Activated CD4-positive, alpha-beta memory T cell treated with anti-CD3 and anti-CD28 coated beads, Interleukin-2, amount 10 ng/mL, durations not matched to agents 7 days and 5 days (primary cell): ENCODE results near the gene CHPF2. TPM values are rescaled to one million over a fixed set of nuclear protein-coding genes. Genes with fewer than 3 reads are reported as not detected.
A peak's percentile ranks its signal among the peaks of the same experiment; 100 is the strongest.

Experiments
- CTCF ChIA-PET: fragments of 350-600 bp; sonication (Branson Sonifier 250); formaldehyde crosslinking; loops from one replicate; lab custom pipeline; 2021; ENCODE audit warnings: antibody characterized with exemption, inconsistent platforms; lab: Charles Lee
- POLR2A ChIA-PET: fragments of 350-600 bp; sonication (Branson Sonifier 250); formaldehyde crosslinking; loops from one replicate; lab custom pipeline; 2021; ENCODE audit warnings: antibody characterized with exemption; lab: Charles Lee
- DNase-seq: peaks from one replicate; pipeline ENCODE4 v3.0.0-alpha.2; 2020
- H3K27ac Mint-ChIP-seq: one replicate; pipeline ENCODE4 v1.8.0; 2021; ENCODE audit warnings: mild to moderate bottlenecking, mixed read lengths
- H3K27me3 Mint-ChIP-seq: one replicate; pipeline ENCODE4 v1.8.0; 2021; ENCODE audit warnings: mixed read lengths
- H3K36me3 Mint-ChIP-seq: one replicate; pipeline ENCODE4 v1.8.0; 2021; ENCODE audit warnings: low read depth, mixed read lengths
- H3K4me1 Mint-ChIP-seq: one replicate; pipeline ENCODE4 v1.8.0; 2021; ENCODE audit warnings: mixed read lengths
- H3K4me3 Mint-ChIP-seq: one replicate; pipeline ENCODE4 v1.8.0; 2021; ENCODE audit warnings: mild to moderate bottlenecking, mixed read lengths
- H3K9me3 Mint-ChIP-seq: one replicate; pipeline ENCODE4 v1.8.0; 2021; ENCODE audit warnings: mixed read lengths
- total RNA-seq, 2 experiments: library from RNA; stranded (reverse); gene quantifications; one replicate each; pipeline ENCODE4 v1.2.3, GENCODE V29; 2021

Gene CHPF2
- total RNA-seq, 2 experiments from 2014 or later, result 56.0 to 56.4 TPM

GRCh38 chr7:151195616-151196450 is 36.5 kb upstream of the CHPF2 start:
- Mint-ChIP-seq H3K27ac (no peak overlapping the region), H3K27me3 (peaks cover 7% of the 10 kb centered on the region), H3K9me3 (no peaks in the 10 kb centered on the region), H3K4me3 (no peak overlapping the region), H3K4me1 (peaks cover 4% of the 10 kb centered on the region), H3K36me3 (no peaks in the 10 kb centered on the region)
- ChIA-PET CTCF (interaction anchor here (1.1 kb wide), 1 partner anchor 30 kb away, joined by 3 read pairs; no protein-coding TSS in a partner anchor), POLR2A (no interaction called here)
- no peak for DNase-seq

GRCh38 chr7:151197932-151198331 is 34.4 kb upstream of the CHPF2 start:
- DNase-seq, result no peak
- H3K27ac Mint-ChIP-seq, result no peak overlapping the region
- no peaks in the 10 kb centered on the region for H3K9me3 Mint-ChIP-seq
- POLR2A ChIA-PET, result no interaction called here
- no peaks in the 10 kb centered on the region for H3K36me3 Mint-ChIP-seq
- CTCF ChIA-PET, result no interaction called here
- no peak overlapping the region for H3K4me3 Mint-ChIP-seq
- peaks cover 13% of the 10 kb centered on the region for H3K27me3 Mint-ChIP-seq
- H3K4me1 Mint-ChIP-seq, result peaks cover 4% of the 10 kb centered on the region

GRCh38 chr7:151198945-151199848 is 33.1 kb upstream of the CHPF2 start:
- H3K4me3 Mint-ChIP-seq, result no peak overlapping the region
- H3K4me1 Mint-ChIP-seq, result peaks cover 3% of the 10 kb centered on the region
- POLR2A ChIA-PET, result interaction anchor here (2.3 kb wide), 1 partner anchor 28 kb away, joined by 6 read pairs; the partner anchor contains the start of gene ABCF2
- peaks cover 15% of the 10 kb centered on the region for H3K27me3 Mint-ChIP-seq
- H3K9me3 Mint-ChIP-seq, result no peaks in the 10 kb centered on the region
- no peak for DNase-seq
- H3K27ac Mint-ChIP-seq, result no peak overlapping the region
- CTCF ChIA-PET, result no interaction called here
- H3K36me3 Mint-ChIP-seq, result no peaks in the 10 kb centered on the region

- POLR2A ChIA-PET, result no interaction called here
- CTCF ChIA-PET, result no interaction called here
- peaks cover 8% of the 10 kb centered on the region for H3K27me3 Mint-ChIP-seq
Observed at GRCh38 chr7:151201344-151201743, 30.9 kb upstream of the CHPF2 start.

GRCh38 chr7:151201751-151202150 is 30.5 kb upstream of the CHPF2 start:
- ChIA-PET POLR2A (no interaction called here), CTCF (no interaction called here)
- Mint-ChIP-seq H3K27me3 (peaks cover 8% of the 10 kb centered on the region), H3K9me3 (no peaks in the 10 kb centered on the region), H3K4me1 (peaks cover 7% of the 10 kb centered on the region), H3K36me3 (no peaks in the 10 kb centered on the region), H3K4me3 (no peak overlapping the region), H3K27ac (no peak overlapping the region)
- DNase-seq, result no peak

More at GRCh38 chr7:151201344-151201743, 30.9 kb upstream of the CHPF2 start:
- DNase-seq, result no peak
- Mint-ChIP-seq H3K9me3 (no peaks in the 10 kb centered on the region), H3K27ac (no peak overlapping the region), H3K4me3 (no peak overlapping the region), H3K4me1 (peaks cover 4% of the 10 kb centered on the region), H3K36me3 (no peaks in the 10 kb centered on the region)

- Mint-ChIP-seq H3K9me3 (no peaks in the 10 kb centered on the region), H3K4me3 (no peak overlapping the region), H3K4me1 (peaks cover 18% of the 10 kb centered on the region), H3K27ac (no peak overlapping the region), H3K27me3 (peaks cover 8% of the 10 kb centered on the region), H3K36me3 (no peaks in the 10 kb centered on the region)
- ChIA-PET CTCF (no interaction called here), POLR2A (interaction anchor here (0.9 kb wide), 1 partner anchor 24 kb away, joined by 3 read pairs; the partner anchor contains the start of gene ABCF2)
- no peak for DNase-seq
Observed at GRCh38 chr7:151202836-151203235, 29.4 kb upstream of the CHPF2 start.

GRCh38 chr7:151204383-151205032 is 27.8 kb upstream of the CHPF2 start:
- Mint-ChIP-seq H3K27ac (no peak overlapping the region), H3K36me3 (no peaks in the 10 kb centered on the region), H3K4me3 (no peak overlapping the region), H3K4me1 (peaks cover 27% of the 10 kb centered on the region), H3K27me3 (peaks cover 8% of the 10 kb centered on the region), H3K9me3 (no peaks in the 10 kb centered on the region)
- no peak for DNase-seq
- POLR2A ChIA-PET, result interaction anchor here (1.0 kb wide), 1 partner anchor 28 kb away, joined by 3 read pairs; the partner anchor contains the start of gene CHPF2
- CTCF ChIA-PET, result no interaction called here

GRCh38 chr7:151205730-151206129 is 26.6 kb upstream of the CHPF2 start:
- H3K9me3 Mint-ChIP-seq, result no peaks in the 10 kb centered on the region
- H3K36me3 Mint-ChIP-seq, result no peaks in the 10 kb centered on the region
- CTCF ChIA-PET, result interaction anchor here (3.0 kb wide), 1 partner anchor 38 kb away, joined by 20 read pairs; no protein-coding TSS in a partner anchor
- no peak for DNase-seq
- H3K4me3 Mint-ChIP-seq, result no peak overlapping the region
- H3K4me1 Mint-ChIP-seq, result peaks cover 27% of the 10 kb centered on the region
- POLR2A ChIA-PET, result interaction anchor here (1.2 to 3.5 kb wide), 3 partner anchors 9 to 89 kb away, joined by 3 to 30 read pairs (median 4); partner anchors contain the start of gene ABCF2
- no peak overlapping the region for H3K27ac Mint-ChIP-seq
- peaks cover 8% of the 10 kb centered on the region for H3K27me3 Mint-ChIP-seq

- peak overlapping the region; percentile 74 for H3K27ac Mint-ChIP-seq
- H3K4me3 Mint-ChIP-seq, result no peak overlapping the region
- POLR2A ChIA-PET, result interaction anchor here (0.7 to 3.5 kb wide), 8 partner anchors 15 to 145 kb away, joined by 3 to 30 read pairs (median 4); partner anchors contain the start of genes ABCF2 and CHPF2
- H3K4me1 Mint-ChIP-seq, result peaks cover 27% of the 10 kb centered on the region
- H3K36me3 Mint-ChIP-seq, result peaks cover 5% of the 10 kb centered on the region
- H3K9me3 Mint-ChIP-seq, result no peaks in the 10 kb centered on the region
- peaks cover 4% of the 10 kb centered on the region for H3K27me3 Mint-ChIP-seq
- DNase-seq, result peak; percentile 52
- CTCF ChIA-PET, result interaction anchor here (0.6 to 3.0 kb wide), 9 partner anchors 13 to 145 kb away, joined by 3 to 20 read pairs (median 4); partner anchors contain the start of gene ABCF2
Observed at GRCh38 chr7:151206914-151207313, 25.4 kb upstream of the CHPF2 start.

- H3K27ac Mint-ChIP-seq, result peak overlapping the region; percentile 74
- H3K36me3 Mint-ChIP-seq, result peaks cover 6% of the 10 kb centered on the region
- no peak overlapping the region for H3K4me3 Mint-ChIP-seq
- H3K27me3 Mint-ChIP-seq, result peaks cover 4% of the 10 kb centered on the region
- DNase-seq, result peak; percentile 31
- ChIA-PET POLR2A (interaction anchor here (1.0 to 3.5 kb wide), 6 partner anchors 14 to 144 kb away, joined by 3 to 30 read pairs (median 5); partner anchors contain the start of genes ABCF2 and CHPF2), CTCF (interaction anchor here (0.7 to 3.0 kb wide), 8 partner anchors 13 to 145 kb away, joined by 3 to 20 read pairs (median 4); partner anchors contain the start of gene ABCF2)
- peaks cover 27% of the 10 kb centered on the region for H3K4me1 Mint-ChIP-seq
- H3K9me3 Mint-ChIP-seq, result no peaks in the 10 kb centered on the region
Observed at GRCh38 chr7:151207315-151207714, 25.0 kb upstream of the CHPF2 start.

- peaks cover 8% of the 10 kb centered on the region for H3K36me3 Mint-ChIP-seq
- ChIA-PET CTCF (interaction anchor here (1.3 to 3.0 kb wide), 7 partner anchors 12 to 144 kb away, joined by 4 to 20 read pairs (median 5); partner anchors contain the start of gene ABCF2), POLR2A (interaction anchor here (1.0 to 3.5 kb wide), 5 partner anchors 14 to 25 kb away, joined by 3 to 30 read pairs (median 6); partner anchors contain the start of genes ABCF2 and CHPF2)
- DNase-seq, result no peak
- H3K27me3 Mint-ChIP-seq, result peaks cover 4% of the 10 kb centered on the region
- peak overlapping the region; percentile 74 for H3K27ac Mint-ChIP-seq
- no peak overlapping the region for H3K4me3 Mint-ChIP-seq
- no peaks in the 10 kb centered on the region for H3K9me3 Mint-ChIP-seq
- H3K4me1 Mint-ChIP-seq, result peaks cover 27% of the 10 kb centered on the region
Observed at GRCh38 chr7:151207804-151208203, 24.5 kb upstream of the CHPF2 start.
